ENCODE measurements around the gene ZNF761.

DNA sequence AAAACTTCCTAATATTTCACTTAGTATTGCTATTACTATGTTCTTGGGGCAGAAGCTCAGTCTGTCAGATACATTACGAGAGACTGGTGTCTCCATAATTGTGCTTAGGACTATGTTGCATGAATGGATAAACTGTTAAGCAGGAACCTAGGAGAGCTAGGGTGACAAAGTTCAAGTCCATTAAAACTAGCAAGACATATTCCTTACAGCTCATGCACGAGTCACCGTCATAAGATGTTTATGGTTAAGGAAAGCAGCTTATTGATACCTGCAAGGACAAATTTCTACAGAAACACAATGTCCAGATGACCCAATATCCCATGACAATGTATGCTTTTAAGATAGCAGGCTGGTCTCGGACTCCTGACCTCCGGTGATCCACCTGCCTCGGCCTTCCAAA is 30.1 kb downstream of the ZNF761 start:
- no peak for TF ChIP-seq TAF1 (IDR thresholded peaks at IDR 0.05; ENCODE audit: low read depth)
- no peak for TF ChIP-seq RAD21 (IDR thresholded peaks at IDR 0.05; ENCODE audit: low read depth)
- TF ChIP-seq TCF12 (IDR thresholded peaks at IDR 0.05; ENCODE audit: low read depth), result no peak
- TF ChIP-seq, protein P1, sequence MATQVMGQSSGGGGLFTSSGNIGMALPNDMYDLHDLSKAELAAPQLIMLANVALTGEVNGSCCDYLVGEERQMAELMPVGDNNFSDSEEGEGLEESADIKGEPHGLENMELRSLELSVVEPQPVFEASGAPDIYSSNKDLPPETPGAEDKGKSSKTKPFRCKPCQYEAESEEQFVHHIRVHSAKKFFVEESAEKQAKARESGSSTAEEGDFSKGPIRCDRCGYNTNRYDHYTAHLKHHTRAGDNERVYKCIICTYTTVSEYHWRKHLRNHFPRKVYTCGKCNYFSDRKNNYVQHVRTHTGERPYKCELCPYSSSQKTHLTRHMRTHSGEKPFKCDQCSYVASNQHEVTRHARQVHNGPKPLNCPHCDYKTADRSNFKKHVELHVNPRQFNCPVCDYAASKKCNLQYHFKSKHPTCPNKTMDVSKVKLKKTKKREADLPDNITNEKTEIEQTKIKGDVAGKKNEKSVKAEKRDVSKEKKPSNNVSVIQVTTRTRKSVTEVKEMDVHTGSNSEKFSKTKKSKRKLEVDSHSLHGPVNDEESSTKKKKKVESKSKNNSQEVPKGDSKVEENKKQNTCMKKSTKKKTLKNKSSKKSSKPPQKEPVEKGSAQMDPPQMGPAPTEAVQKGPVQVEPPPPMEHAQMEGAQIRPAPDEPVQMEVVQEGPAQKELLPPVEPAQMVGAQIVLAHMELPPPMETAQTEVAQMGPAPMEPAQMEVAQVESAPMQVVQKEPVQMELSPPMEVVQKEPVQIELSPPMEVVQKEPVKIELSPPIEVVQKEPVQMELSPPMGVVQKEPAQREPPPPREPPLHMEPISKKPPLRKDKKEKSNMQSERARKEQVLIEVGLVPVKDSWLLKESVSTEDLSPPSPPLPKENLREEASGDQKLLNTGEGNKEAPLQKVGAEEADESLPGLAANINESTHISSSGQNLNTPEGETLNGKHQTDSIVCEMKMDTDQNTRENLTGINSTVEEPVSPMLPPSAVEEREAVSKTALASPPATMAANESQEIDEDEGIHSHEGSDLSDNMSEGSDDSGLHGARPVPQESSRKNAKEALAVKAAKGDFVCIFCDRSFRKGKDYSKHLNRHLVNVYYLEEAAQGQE (IDR thresholded peaks at IDR 0.05; ENCODE audit: low read depth), result no peak
- TF ChIP-seq, protein P2, sequence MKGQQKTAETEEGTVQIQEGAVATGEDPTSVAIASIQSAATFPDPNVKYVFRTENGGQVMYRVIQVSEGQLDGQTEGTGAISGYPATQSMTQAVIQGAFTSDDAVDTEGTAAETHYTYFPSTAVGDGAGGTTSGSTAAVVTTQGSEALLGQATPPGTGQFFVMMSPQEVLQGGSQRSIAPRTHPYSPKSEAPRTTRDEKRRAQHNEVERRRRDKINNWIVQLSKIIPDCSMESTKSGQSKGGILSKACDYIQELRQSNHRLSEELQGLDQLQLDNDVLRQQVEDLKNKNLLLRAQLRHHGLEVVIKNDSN (IDR thresholded peaks at IDR 0.05), result no peak
- TF ChIP-seq YY1 (IDR thresholded peaks at IDR 0.05; ENCODE audit: low read depth), result no peak
- TF ChIP-seq TEAD4 (IDR thresholded peaks at IDR 0.05), result no peak
- TF ChIP-seq CREB1 (IDR thresholded peaks at IDR 0.05; ENCODE audit: low read depth), result no peak
- no peak for TF ChIP-seq FOXM1 (IDR thresholded peaks at IDR 0.05; ENCODE audit: borderline replicate concordance, low read depth)
- TF ChIP-seq NFIC (IDR thresholded peaks at IDR 0.05), result no peak
- TF ChIP-seq EP300 (IDR thresholded peaks at IDR 0.05; ENCODE audit: borderline replicate concordance), result no peak
- no peak for TF ChIP-seq EGR1 (IDR thresholded peaks at IDR 0.05)

Data from Ishikawa (cell line).